PFSK-1 (cell line): ENCODE data around the gene DLK1.

ENCODE experiments used
- FOXP2 ChIP-seq: optimal IDR thresholded peaks from 2 replicates; pipeline ENCODE3; 2011; ENCODE audit warnings: borderline replicate concordance, control low read depth, inconsistent platforms; ENCODE audit not compliant: insufficient read depth; ENCODE audit errors: extremely low read length, extremely low read depth
- POLR2AphosphoS5 ChIP-seq: IDR thresholded peaks from 2 replicates; pipeline ENCODE4 v1.6.1; 2012; ENCODE audit warnings: low read depth, mild to moderate bottlenecking, control low read depth, low read length, moderate library complexity
- SIN3A ChIP-seq: IDR thresholded peaks from 2 replicates; pipeline ENCODE4 v1.6.1; 2012; ENCODE audit warnings: mild to moderate bottlenecking, low read length, moderate library complexity, borderline replicate concordance; ENCODE audit not compliant: insufficient read depth
- TAF1 ChIP-seq: IDR thresholded peaks from 2 replicates; pipeline ENCODE4 v1.6.1; 2012; ENCODE audit warnings: low read length, control low read depth, borderline replicate concordance; ENCODE audit not compliant: insufficient read depth
- TF ChIP-seq, protein P1 (sequence below), 2 experiments: IDR thresholded peaks; 2 replicates each; pipeline versions ENCODE4 v1.6.1 to v1.8.0; 2011 to 2012; ENCODE audit warnings: low read depth in 2 of 2, low read length in 2 of 2, control low read depth in 1 of 2, inconsistent platforms in 1 of 2, mild to moderate bottlenecking in 1 of 2, moderate library complexity in 1 of 2; ENCODE audit not compliant: insufficient read depth in 1 of 2

The DLK1 gene

GRCh38 chr14:100708425-100709288 lies 18.0 kb upstream of the DLK1 start:
- no peak for TF ChIP-seq TAF1
- TF ChIP-seq, protein P1, sequence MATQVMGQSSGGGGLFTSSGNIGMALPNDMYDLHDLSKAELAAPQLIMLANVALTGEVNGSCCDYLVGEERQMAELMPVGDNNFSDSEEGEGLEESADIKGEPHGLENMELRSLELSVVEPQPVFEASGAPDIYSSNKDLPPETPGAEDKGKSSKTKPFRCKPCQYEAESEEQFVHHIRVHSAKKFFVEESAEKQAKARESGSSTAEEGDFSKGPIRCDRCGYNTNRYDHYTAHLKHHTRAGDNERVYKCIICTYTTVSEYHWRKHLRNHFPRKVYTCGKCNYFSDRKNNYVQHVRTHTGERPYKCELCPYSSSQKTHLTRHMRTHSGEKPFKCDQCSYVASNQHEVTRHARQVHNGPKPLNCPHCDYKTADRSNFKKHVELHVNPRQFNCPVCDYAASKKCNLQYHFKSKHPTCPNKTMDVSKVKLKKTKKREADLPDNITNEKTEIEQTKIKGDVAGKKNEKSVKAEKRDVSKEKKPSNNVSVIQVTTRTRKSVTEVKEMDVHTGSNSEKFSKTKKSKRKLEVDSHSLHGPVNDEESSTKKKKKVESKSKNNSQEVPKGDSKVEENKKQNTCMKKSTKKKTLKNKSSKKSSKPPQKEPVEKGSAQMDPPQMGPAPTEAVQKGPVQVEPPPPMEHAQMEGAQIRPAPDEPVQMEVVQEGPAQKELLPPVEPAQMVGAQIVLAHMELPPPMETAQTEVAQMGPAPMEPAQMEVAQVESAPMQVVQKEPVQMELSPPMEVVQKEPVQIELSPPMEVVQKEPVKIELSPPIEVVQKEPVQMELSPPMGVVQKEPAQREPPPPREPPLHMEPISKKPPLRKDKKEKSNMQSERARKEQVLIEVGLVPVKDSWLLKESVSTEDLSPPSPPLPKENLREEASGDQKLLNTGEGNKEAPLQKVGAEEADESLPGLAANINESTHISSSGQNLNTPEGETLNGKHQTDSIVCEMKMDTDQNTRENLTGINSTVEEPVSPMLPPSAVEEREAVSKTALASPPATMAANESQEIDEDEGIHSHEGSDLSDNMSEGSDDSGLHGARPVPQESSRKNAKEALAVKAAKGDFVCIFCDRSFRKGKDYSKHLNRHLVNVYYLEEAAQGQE (IDR thresholded peaks at IDR 0.05; ENCODE audit: insufficient read depth in 1 of 2, low read depth in 2 of 2, low read length in 2 of 2) = no peak
- no peak for TF ChIP-seq POLR2AphosphoS5
- no peak for TF ChIP-seq SIN3A
- no peak for TF ChIP-seq FOXP2

- TF ChIP-seq, protein P1 (IDR thresholded peaks at IDR 0.05; ENCODE audit: insufficient read depth in 1 of 2, low read depth in 2 of 2, low read length in 2 of 2) = no peak
- no peak for TF ChIP-seq FOXP2
- TF ChIP-seq POLR2AphosphoS5 = no peak
- TF ChIP-seq TAF1 = no peak
- no peak for TF ChIP-seq SIN3A
Measured at GRCh38 chr14:100709289-100710284, 17.1 kb upstream of the DLK1 start.

GRCh38 chr14:100710391-100710790 lies 16.3 kb upstream of the DLK1 start:
- TF ChIP-seq TAF1 (no peak), FOXP2 (no peak), SIN3A (no peak), POLR2AphosphoS5 (no peak)
- TF ChIP-seq, protein P1 (IDR thresholded peaks at IDR 0.05; ENCODE audit: insufficient read depth in 1 of 2, low read depth in 2 of 2, low read length in 2 of 2) = no peak

- TF ChIP-seq FOXP2 = no peak
- TF ChIP-seq, protein P1 (IDR thresholded peaks at IDR 0.05; ENCODE audit: insufficient read depth in 1 of 2, low read depth in 2 of 2, low read length in 2 of 2) = no peak
- TF ChIP-seq SIN3A = no peak
- TF ChIP-seq TAF1 = no peak
- no peak for TF ChIP-seq POLR2AphosphoS5
Measured at GRCh38 chr14:100710826-100711462, 15.7 kb upstream of the DLK1 start.
